Breast epithelium (tissue), 4 donors: Measurements from ENCODE around the gene CCDC148. TPM values are rescaled to one million over a fixed set of nuclear protein-coding genes. Genes with fewer than 3 reads are reported as not detected.

Source experiments
- DNase-seq, 2 donors: peaks; one replicate each; pipeline ENCODE4 v3.0.0-alpha.2; 2019; ENCODE audit warnings: low spot score in 2 of 2
- H3K27ac ChIP-seq, 2 donors: fragments of 200-600 bp; sonication (generic) in 1 of 2; one replicate each; pipeline ENCODE4 v1.5.1; 2016 to 2019; ENCODE audit warnings: mild to moderate bottlenecking in 1 of 2
- H3K27me3 ChIP-seq, 2 donors: fragments of 200-600 bp; sonication (generic) in 1 of 2; one replicate each; pipeline versions ENCODE4 v1.5.1 to v1.6.0; 2017 to 2019; ENCODE audit warnings: control low read depth in 1 of 2, mild to moderate bottlenecking in 1 of 2
- H3K36me3 ChIP-seq: fragments of 200-600 bp; one replicate; pipeline ENCODE4 v1.5.1; 2019
- H3K4me1 ChIP-seq, 2 donors: fragments of 200-600 bp; sonication (generic); one replicate each; pipeline ENCODE4 v1.5.1; 2016 to 2019; ENCODE audit warnings: control low read depth in 1 of 2
- H3K4me3 ChIP-seq, 3 donors: fragments of 200-600 bp; sonication (generic); 1 replicate in 2 of 3; 2 replicates in 1 of 3; pipeline ENCODE4 v1.5.1; 2016 to 2019; ENCODE audit warnings: mild to moderate bottlenecking in 3 of 3, moderate library complexity in 2 of 3
- H3K9me3 ChIP-seq, 2 donors: fragments of 200-600 bp; sonication (generic) in 1 of 2; one replicate each; pipeline ENCODE4 v1.5.1; 2016 to 2019; ENCODE audit warnings: control low read depth in 1 of 2
- CTCF ChIP-seq, 3 donors: fragments of 450-650 bp; IDR thresholded peaks; one replicate each; pipeline ENCODE4 v1.5.1; 2016 to 2017; ENCODE audit warnings: antibody characterized with exemption in 3 of 3, mild to moderate bottlenecking in 3 of 3, moderate library complexity in 3 of 3
- POLR2A ChIP-seq: fragments of 450-650 bp; IDR thresholded peaks from one replicate; pipeline ENCODE4 v1.6.1; 2016; ENCODE audit warnings: antibody characterized with exemption, mild to moderate bottlenecking, moderate library complexity
- POLR2AphosphoS5 ChIP-seq, 3 donors: sonication (generic); formaldehyde crosslinking; IDR thresholded peaks; one replicate each; pipeline ENCODE4 v1.6.1; 2017; ENCODE audit warnings: antibody characterized with exemption in 3 of 3
- intact Hi-C: fragments of 100-400 bp; cut with DNase I; formaldehyde crosslinking; loops from one replicate; pipeline ENCODE4 v1.15.1; 2023; ENCODE audit warnings: low total_unique reads
- total RNA-seq, 3 donors: library from RNA; depleted of rRNA; stranded (reverse); fragments of >200 nt; gene quantifications; one replicate each; pipeline ENCODE4 v1.1.0, GENCODE V29; 2016

CCDC148 gene
- total RNA-seq, 3 donors from 2014 or later, result 1.4 to 9.8 (median 4.6) TPM

DNA sequence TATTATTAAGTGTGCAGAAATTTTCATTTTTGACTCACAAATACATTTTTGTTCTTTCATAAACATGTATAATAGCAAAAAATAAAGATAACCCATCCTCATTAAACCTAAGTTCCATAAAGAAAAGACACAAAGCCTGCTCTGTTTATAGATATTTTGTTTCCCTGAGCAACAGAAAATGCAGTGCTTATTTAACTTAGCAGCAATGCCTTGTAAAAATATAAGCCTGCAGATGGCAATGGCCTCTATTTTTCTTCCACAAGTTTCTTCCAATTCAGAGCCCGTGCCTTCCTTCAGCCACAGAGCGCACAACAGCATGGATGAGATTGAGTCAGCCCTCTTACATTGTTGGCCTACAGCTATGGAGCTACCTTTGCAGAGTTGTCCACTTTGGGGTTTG is 43.8 kb upstream of the CCDC148 start:
- Histone ChIP-seq H3K27me3 (no peaks in the 10 kb centered on the region), H3K27ac (no peak overlapping the region), H3K36me3 (no peaks in the 10 kb centered on the region), H3K9me3 (no peaks in the 10 kb centered on the region), H3K4me1 (no peaks in the 10 kb centered on the region), H3K4me3 (no peak overlapping the region)
- TF ChIP-seq POLR2A (no peak), POLR2AphosphoS5 (IDR thresholded peaks at IDR 0.05) (no peak), CTCF (IDR thresholded peaks at IDR 0.05) (no peak)
- intact Hi-C loops, result no loop called here
- DNase-seq, result no peak

GRCh38 chr2:158499383-158499782 is 42.8 kb upstream of the CCDC148 start:
- Histone ChIP-seq H3K4me1 (no peaks in the 10 kb centered on the region), H3K27ac (no peak overlapping the region), H3K4me3 (no peak overlapping the region), H3K27me3 (no peaks in the 10 kb centered on the region), H3K36me3 (no peaks in the 10 kb centered on the region), H3K9me3 (no peaks in the 10 kb centered on the region)
- DNase-seq, result no peak
- intact Hi-C loops, result no loop called here
- no peak for TF ChIP-seq POLR2A
- no peak for TF ChIP-seq CTCF (IDR thresholded peaks at IDR 0.05)
- TF ChIP-seq POLR2AphosphoS5 (IDR thresholded peaks at IDR 0.05), result no peak

GRCh38 chr2:158498749-158499136 is 42.2 kb upstream of the CCDC148 start:
- intact Hi-C loops, result no loop called here

DNA sequence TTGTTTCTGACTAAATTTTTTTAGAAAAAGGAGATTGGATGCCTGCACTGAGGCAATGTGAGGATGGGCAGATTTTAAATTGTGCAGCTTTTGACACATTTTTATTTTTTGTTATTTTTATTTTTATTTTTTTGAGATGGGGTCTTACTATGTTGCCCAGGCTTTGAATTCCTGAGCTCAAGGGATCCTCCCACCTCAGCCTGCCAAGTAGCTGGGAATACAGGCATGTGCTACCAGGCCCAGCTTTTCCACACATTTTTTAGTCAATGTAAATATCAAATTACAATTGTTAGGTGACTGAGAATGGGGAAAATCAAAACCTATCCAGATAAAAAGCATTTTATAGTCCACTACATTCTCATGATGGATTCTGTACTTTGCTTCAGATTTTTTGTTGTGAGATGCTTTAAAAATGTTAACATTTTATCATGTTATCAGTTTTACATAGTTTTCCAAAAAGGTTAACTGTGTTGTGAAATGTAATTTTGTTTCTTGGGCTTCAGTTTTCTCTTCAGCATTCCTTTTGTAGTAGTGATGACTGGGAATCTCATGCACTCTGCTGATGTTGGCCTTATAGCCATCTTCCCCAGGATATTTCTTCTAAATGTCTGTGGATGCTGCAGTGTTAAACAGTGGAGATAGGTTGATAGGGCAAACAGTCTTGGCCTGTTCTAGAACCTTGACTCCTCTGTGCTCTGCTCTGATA is 41.6 kb upstream of the CCDC148 start:
- no peaks in the 10 kb centered on the region for H3K4me1 ChIP-seq
- no peak overlapping the region for H3K4me3 ChIP-seq
- intact Hi-C loops, result no loop called here
- H3K27ac ChIP-seq, result no peak overlapping the region
- DNase-seq, result no peak
- no peaks in the 10 kb centered on the region for H3K9me3 ChIP-seq
- TF ChIP-seq POLR2AphosphoS5 (IDR thresholded peaks at IDR 0.05) (no peak), POLR2A (no peak), CTCF (IDR thresholded peaks at IDR 0.05) (no peak)
- H3K36me3 ChIP-seq, result no peaks in the 10 kb centered on the region
- H3K27me3 ChIP-seq, result no peaks in the 10 kb centered on the region

More at GRCh38 chr2:158498749-158499136, 42.2 kb upstream of the CCDC148 start:
- DNase-seq, result no peak
- Histone ChIP-seq H3K27me3 (no peaks in the 10 kb centered on the region), H3K4me3 (no peak overlapping the region), H3K27ac (no peak overlapping the region), H3K4me1 (no peaks in the 10 kb centered on the region), H3K36me3 (no peaks in the 10 kb centered on the region), H3K9me3 (no peaks in the 10 kb centered on the region)
- TF ChIP-seq POLR2AphosphoS5 (IDR thresholded peaks at IDR 0.05), result no peak
- TF ChIP-seq POLR2A, result no peak
- TF ChIP-seq CTCF (IDR thresholded peaks at IDR 0.05), result no peak

DNA sequence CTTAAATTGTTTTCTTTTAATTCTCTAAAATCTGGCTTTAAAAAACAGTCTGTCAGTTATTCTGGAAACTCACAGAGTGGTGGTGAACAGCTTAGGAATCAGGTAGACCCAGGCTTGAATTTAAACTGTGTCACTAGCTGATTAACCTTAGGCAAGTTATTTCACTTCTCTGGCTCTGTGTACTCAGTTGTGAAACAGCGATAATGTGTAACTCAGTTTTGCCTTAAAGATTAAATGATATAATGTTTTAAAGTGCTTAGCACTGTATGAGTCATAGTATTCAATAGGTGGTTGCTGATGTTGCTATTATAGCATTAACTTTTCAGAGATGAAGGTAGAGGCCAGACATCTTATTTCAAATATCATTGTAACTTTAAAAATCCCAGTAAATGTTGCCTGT is 40.9 kb upstream of the CCDC148 start:
- H3K4me1 ChIP-seq, result no peaks in the 10 kb centered on the region
- no peaks in the 10 kb centered on the region for H3K27me3 ChIP-seq
- TF ChIP-seq POLR2AphosphoS5 (IDR thresholded peaks at IDR 0.05) (no peak), POLR2A (no peak), CTCF (IDR thresholded peaks at IDR 0.05) (no peak)
- no peaks in the 10 kb centered on the region for H3K9me3 ChIP-seq
- H3K4me3 ChIP-seq, result no peak overlapping the region
- no peaks in the 10 kb centered on the region for H3K36me3 ChIP-seq
- peak overlapping the region in 1 of 2 donors; percentile 1 for H3K27ac ChIP-seq
- no peak for DNase-seq
- intact Hi-C loops, result no loop called here
